GM06990 (cell line): Measurements from ENCODE around the gene DYSF.

Experiments
- DNase-seq: peaks from one replicate; pipeline ENCODE4 v3.0.0-alpha.2; 2011; ENCODE audit not compliant: insufficient read length; ENCODE audit errors: extremely low read depth
- H3K27me3 ChIP-seq: replicated peaks from 2 replicates; pipeline ENCODE4 v1.6.0; 2011; ENCODE audit warnings: low read length; ENCODE audit not compliant: control insufficient read depth, insufficient read depth
- H3K36me3 ChIP-seq: 2 replicates; pipeline ENCODE4 v1.5.1; 2011; ENCODE audit warnings: low read length; ENCODE audit not compliant: control insufficient read depth, insufficient read depth
- H3K4me3 ChIP-seq: replicated peaks from 2 replicates; pipeline ENCODE4 v1.5.1; 2011; ENCODE audit warnings: low read depth, mild to moderate bottlenecking, control low read depth, low read length
- TF ChIP-seq, protein P1 (sequence below): IDR thresholded peaks from 2 replicates; pipeline ENCODE4 v1.5.1; 2011; ENCODE audit warnings: low read length, control low read depth, mild to moderate bottlenecking, inconsistent platforms; ENCODE audit not compliant: insufficient read depth, poor library complexity, severe bottlenecking

DYSF gene

DNA sequence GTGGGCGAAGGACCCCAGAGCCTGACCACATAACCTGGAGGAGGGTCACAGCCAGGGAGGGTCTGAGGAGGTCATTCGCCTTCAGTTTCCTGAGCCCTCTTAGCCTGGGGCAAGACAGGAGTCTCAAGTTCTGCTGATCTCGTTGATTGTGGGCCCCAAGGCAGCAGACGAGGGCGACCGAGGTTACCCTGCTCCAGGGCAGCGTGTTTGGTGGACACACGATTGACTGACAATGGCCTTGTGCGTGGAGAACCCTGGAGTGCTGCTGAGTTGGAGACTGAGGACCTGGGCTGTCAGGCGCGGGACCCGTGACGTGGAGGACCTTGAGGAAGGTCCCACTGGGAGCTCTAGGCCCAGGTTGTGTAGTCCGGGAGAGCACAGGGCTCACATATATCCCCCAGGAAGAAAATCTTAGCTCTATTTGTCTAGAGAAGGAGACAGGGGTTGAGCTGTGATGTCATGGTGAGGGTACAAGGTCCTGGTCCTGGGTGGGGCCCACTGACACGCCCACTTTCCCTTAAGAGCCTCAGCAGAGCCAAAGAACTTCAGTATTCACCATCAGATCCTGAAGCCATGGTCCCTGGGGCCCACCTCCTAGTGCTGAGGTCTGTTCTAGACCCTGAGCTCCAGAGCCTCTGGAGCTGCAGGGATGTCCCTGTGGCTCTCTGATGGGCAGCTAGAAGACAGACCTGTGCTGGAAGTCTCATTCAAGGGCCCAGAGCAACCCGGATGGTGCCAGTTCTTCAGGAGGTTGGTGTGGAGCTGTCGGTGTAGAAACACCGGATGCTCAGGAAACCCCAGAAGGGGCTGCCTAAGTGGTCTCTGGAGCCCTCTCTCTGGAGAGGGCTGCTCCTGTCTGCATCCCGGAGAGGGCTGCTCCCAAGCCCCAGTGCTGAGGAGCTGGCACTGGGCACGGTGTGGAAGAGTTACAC is 53.1 kb downstream of the DYSF start:
- TF ChIP-seq, protein P1, sequence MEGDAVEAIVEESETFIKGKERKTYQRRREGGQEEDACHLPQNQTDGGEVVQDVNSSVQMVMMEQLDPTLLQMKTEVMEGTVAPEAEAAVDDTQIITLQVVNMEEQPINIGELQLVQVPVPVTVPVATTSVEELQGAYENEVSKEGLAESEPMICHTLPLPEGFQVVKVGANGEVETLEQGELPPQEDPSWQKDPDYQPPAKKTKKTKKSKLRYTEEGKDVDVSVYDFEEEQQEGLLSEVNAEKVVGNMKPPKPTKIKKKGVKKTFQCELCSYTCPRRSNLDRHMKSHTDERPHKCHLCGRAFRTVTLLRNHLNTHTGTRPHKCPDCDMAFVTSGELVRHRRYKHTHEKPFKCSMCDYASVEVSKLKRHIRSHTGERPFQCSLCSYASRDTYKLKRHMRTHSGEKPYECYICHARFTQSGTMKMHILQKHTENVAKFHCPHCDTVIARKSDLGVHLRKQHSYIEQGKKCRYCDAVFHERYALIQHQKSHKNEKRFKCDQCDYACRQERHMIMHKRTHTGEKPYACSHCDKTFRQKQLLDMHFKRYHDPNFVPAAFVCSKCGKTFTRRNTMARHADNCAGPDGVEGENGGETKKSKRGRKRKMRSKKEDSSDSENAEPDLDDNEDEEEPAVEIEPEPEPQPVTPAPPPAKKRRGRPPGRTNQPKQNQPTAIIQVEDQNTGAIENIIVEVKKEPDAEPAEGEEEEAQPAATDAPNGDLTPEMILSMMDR, result no peak
- Histone ChIP-seq H3K36me3 (no peaks in the 10 kb centered on the region), H3K4me3 (no peak overlapping the region), H3K27me3 (no peaks in the 10 kb centered on the region; the same call in 1 of the 2 replicates)
- no peak for DNase-seq

DNA sequence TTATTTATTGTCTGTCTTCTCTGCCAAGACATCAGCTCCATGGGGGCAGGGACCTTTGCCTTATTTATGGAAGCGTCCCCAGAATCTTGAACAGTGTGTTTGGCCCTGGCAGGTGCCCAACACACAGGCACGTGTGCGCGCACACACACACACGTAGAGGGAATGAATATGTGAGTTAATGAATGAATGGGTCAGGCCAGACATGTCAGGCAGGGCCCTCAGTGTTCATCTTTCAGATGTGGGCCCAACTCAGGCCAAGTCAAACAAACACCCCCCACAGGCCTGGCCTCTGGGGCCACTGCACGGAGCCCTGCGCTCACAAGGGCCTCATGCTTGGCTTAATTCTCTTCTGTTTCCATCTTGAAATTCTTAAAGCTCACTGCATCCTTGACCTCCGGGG is 54.1 kb downstream of the DYSF start:
- Histone ChIP-seq H3K36me3 (no peaks in the 10 kb centered on the region), H3K27me3 (no peaks in the 10 kb centered on the region; the same call in none of the 2 replicates), H3K4me3 (no peak overlapping the region)
- DNase-seq, result no peak
- TF ChIP-seq, protein P1, result no peak

DNA sequence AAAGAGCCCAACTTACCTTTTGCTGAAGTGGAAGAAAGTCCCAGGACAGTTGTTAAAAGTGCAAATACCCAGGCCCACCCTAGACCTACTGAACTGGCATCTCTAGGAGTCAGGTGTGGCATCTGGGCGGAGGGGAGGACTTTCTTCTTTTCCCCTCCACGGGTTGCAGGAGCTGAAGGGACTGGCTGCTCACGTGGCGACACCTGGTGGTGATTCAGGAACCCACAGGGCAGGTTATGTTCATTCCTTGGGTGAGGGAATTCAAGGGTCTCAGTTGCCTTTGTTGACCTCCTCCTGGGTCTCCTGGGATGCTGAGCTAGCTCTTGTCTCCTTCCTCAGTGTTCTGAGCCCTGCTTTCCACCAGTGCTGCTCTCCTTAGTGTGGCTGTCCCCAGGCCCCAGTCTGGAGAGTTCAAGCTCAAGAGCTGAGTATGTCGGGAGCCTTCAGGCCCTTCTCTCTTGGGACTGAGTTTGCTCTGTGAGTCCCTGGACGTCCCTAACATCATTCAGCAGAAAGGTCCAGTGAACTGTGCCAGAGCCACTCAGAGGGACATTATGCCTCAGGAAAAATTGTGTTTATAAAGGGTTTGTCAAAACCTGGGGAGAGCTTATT is 56.9 kb downstream of the DYSF start:
- no peak for DNase-seq
- Histone ChIP-seq H3K4me3 (no peak overlapping the region), H3K27me3 (no peaks in the 10 kb centered on the region; the same call in none of the 2 replicates), H3K36me3 (no peaks in the 10 kb centered on the region)
- TF ChIP-seq, protein P1, result peak; percentile 89

DNA sequence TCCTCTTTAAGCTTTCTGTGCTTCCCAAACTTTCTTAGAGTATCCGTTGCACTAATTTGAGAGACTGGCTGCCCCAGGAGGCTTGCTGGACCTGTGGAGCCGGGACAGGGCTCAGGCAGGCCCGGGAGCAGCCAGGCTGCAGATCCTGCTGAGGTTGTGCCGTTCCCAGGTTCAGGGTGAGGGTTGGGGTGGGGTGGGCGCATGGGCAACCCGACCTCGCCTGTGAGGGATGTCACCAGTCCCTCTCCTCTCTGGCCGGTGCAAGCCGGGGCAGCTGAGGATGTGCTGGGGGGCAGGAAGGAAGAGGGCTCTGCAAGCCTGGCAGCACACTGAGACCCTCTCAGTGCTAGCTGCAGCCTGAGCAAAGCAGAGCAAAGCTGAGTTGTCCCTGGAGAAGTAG is 57.6 kb downstream of the DYSF start:
- Histone ChIP-seq H3K36me3 (no peaks in the 10 kb centered on the region), H3K4me3 (no peak overlapping the region), H3K27me3 (no peaks in the 10 kb centered on the region; the same call in none of the 2 replicates)
- no peak for DNase-seq
- TF ChIP-seq, protein P1, result no peak

DNA sequence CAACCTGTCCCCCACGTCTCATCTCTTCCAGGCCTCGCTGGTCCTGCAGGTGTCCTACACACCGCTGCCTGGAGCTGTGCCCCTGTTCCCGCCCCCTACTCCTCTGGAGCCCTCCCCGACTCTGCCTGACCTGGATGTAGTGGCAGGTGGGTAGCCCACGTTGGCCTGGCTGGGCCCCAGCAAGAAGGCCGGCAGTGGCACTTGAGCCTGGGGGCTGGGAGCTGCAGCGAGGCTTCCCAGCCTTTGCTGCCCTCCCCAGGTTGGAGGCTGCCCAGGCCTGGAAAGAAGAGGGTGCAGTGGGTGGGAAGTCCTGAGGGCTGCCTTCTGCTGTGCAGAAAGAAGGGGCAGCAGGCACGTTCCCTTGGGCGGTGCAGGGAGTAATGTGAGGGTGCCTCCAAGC is 58.4 kb downstream of the DYSF start:
- TF ChIP-seq, protein P1, result no peak
- no peak overlapping the region for H3K4me3 ChIP-seq
- no peaks in the 10 kb centered on the region for H3K36me3 ChIP-seq
- H3K27me3 ChIP-seq, result no peaks in the 10 kb centered on the region; the same call in none of the 2 replicates
- no peak for DNase-seq
